ENCODE data around the gene SEMG1.

DNA sequence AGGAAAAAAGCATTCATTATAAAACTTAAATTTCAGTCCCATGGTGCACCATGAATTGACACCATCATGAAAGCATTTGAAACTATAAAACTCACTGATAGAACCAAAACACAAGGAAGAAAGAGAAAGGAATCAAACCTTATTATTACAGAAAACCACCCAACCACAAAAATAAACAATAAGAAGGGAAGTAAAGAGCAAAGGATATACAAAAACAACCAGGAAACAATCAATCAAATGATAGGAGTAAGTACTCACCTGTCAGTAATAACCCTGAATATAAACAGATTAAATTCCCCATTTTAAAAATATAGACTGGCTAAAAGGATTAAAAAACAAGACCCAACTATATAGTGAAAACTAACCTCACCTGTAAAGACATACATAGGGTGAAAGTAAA, 41.8 kb downstream of the SEMG1 start:
- no peak for TF ChIP-seq POLR2AphosphoS5 (IDR thresholded peaks at IDR 0.05; ENCODE audit: low read depth, low read length)
- TF ChIP-seq, protein P1, sequence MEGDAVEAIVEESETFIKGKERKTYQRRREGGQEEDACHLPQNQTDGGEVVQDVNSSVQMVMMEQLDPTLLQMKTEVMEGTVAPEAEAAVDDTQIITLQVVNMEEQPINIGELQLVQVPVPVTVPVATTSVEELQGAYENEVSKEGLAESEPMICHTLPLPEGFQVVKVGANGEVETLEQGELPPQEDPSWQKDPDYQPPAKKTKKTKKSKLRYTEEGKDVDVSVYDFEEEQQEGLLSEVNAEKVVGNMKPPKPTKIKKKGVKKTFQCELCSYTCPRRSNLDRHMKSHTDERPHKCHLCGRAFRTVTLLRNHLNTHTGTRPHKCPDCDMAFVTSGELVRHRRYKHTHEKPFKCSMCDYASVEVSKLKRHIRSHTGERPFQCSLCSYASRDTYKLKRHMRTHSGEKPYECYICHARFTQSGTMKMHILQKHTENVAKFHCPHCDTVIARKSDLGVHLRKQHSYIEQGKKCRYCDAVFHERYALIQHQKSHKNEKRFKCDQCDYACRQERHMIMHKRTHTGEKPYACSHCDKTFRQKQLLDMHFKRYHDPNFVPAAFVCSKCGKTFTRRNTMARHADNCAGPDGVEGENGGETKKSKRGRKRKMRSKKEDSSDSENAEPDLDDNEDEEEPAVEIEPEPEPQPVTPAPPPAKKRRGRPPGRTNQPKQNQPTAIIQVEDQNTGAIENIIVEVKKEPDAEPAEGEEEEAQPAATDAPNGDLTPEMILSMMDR (IDR thresholded peaks at IDR 0.05) = no peak
